HuH-7.5 (cell line): Measurements from ENCODE around the gene LTBP2.

Experiments
- DNase-seq: peaks from one replicate; pipeline ENCODE4 v3.0.0; 2011; ENCODE audit warnings: low spot score

Gene LTBP2

DNA sequence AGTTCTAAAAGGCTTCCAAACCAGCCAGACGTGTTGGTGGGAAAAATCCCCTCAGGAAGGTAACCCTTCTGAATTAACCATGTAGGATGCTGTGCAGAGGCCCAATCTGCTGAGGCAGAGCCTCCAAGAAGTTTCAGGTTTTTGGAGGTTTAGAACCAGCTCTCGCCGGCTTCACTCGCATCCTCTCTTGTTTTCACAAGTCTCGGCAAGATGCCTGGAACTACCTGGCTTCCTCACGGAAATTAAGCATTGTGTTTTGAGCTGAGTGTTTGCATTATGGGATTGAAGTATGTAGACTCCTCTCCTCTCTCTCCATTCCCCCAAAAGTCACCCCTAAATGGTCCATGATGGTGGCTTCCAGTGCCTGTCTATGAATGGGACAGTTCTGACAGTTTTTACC, 20.6 kb downstream of the LTBP2 start:
- no peak for DNase-seq

DNA sequence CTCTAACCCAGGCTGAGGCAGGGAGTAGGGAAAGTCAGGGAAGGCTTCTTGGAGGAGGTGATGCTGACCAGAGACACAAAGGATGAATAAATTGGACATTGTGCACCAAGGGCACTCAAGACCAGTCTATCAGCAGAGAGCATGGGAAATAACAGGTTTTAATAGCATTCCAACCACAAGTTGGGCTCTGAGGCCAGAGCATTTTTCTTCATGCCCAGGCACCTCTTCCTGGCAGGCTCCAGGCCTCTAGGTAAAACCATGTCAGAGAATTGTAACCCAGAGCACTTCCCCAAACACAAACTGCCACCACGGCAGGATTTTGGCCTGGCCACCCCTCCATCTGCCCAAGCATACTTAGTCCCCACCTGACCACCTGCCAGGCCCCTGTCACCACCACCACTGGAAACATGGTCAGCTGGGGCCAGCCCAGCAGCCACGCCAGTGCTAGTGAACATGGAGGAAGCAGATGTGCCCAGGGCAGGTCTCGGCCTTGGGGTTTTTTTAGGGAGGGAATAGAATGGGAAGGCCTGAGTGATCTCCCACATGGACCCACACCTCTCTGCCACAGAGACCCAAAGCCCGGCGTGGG, 22.7 kb downstream of the LTBP2 start:
- DNase-seq = no peak

GRCh38 chr14:74587363-74587707, 24.7 kb downstream of the LTBP2 start:
- DNase-seq = no peak

DNA sequence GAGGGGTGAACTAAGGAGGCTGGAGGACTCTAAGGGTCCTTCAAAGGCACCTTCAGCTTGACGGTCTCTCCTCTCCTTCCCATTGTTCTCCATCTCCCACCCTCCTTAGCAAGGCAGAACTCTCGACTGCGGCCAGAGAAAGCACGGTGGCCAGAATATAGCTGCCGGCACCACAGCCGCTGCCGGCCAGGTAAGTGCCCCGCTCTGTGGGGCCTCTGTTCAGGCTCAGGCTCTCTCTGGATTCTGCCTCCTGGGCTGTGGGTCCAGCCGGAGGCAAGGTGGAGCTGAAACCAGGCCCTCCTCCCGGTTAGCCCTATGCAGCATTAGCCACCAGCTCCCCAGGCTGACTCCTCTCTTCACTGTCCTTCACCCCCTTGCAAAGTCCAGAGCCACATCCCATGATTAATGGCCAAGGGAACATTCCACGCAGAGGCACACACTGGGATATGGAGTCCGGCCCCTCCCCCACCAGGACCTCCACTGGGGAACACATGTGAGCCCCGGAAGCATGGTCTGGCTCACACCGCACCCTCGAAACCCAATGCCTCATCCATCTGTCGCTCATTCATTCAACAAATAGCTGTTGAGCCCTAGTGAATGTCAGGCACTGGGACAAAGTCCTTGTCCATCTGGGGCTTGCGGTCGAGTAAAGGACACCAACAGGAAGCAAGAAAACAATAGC, 25.2 kb downstream of the LTBP2 start:
- DNase-seq = no peak

DNA sequence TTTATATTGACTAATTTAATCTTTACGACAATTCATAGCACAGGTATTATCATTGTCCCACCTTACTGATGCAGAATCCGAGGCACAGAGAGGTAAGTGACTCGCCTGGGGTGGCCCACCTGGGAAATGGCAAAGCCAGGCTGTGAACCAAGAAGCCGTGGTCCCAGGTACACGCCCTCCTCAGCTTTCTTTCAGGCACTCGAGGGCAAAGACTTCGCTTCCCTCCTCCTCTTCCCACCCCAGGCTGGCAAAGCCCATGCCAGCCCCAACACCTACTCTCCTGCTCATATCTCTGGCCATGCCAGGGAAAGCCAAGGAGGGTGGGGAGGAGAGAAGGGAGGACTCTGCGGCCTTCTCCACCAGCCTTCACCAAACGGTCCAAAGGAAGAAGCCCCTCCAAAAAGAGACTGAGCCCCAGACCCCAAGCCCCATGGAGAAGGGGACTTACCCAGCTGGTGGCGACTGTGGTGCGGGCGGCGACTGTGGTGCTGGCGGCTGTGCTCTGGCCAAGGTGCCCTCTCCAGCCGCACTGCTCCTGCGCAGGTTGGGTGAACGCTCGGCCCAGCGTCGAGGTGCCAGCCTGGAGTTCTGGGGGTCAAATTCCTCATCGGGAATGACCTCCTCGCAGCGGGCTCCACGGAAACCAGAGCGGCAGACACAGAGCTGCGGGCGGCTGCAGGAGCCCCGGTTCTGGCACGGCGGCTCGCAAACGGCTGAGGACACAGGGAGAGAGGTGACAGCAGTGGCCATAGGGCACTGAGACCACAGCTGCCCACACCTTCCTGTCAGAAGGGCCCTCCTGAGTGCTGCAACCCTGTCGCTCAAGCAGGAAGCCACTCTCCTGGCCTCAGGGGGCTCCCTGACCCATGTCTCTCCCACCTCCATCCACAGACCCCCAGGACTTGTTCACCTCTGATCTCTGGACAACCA, 26.4 kb downstream of the LTBP2 start:
- DNase-seq = no peak

DNA sequence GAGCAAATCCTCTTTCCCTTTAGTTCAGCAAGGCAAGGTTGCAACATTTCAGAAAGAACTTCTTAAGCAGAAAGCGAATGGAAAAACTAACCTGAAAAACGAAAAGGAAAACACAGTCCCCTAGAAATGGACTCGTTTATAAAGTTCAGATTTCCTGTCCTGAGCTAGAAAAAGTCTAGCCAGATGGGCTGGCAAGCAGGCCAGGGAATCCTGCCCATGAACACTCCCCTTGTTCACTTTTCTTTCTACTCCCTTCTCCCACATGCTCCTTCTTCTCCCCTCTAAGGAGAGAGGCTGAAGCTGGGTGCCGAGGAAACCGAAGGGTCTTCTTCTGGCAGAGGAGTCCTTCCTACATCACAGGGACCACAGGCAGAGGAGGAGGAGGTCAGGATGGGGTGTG, 27.1 kb downstream of the LTBP2 start:
- no peak for DNase-seq

- no peak for DNase-seq
Measured at GRCh38 chr14:74583689-74584434, 28.2 kb downstream of the LTBP2 start.

GRCh38 chr14:74582910-74583581, 29.0 kb downstream of the LTBP2 start:
- no peak for DNase-seq

DNA sequence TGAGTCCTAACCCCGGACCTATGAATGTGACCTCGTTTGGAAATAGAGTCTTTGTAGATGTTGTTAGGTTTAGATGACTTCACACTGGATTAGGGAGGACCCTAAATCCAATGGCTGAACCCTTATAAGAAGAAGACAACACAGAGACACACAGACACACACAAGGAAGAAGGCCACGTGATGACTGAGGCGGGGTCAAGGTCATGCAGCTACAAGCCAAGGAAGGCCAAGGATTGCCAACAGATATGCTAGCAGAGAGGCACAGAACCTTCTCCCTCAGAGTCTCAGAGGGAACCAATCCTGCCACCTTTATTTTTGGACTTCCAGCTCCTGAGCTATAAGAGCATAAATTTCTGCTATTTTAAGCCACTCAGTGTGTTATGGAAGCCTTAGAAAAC, 31.8 kb downstream of the LTBP2 start:
- DNase-seq = no peak

- no peak for DNase-seq
Measured at GRCh38 chr14:74579447-74580274, 32.4 kb downstream of the LTBP2 start.

- DNase-seq = no peak
Measured at GRCh38 chr14:74578479-74578878, 33.6 kb downstream of the LTBP2 start.

- DNase-seq = no peak
Measured at GRCh38 chr14:74577948-74578275, 34.1 kb downstream of the LTBP2 start.

DNA sequence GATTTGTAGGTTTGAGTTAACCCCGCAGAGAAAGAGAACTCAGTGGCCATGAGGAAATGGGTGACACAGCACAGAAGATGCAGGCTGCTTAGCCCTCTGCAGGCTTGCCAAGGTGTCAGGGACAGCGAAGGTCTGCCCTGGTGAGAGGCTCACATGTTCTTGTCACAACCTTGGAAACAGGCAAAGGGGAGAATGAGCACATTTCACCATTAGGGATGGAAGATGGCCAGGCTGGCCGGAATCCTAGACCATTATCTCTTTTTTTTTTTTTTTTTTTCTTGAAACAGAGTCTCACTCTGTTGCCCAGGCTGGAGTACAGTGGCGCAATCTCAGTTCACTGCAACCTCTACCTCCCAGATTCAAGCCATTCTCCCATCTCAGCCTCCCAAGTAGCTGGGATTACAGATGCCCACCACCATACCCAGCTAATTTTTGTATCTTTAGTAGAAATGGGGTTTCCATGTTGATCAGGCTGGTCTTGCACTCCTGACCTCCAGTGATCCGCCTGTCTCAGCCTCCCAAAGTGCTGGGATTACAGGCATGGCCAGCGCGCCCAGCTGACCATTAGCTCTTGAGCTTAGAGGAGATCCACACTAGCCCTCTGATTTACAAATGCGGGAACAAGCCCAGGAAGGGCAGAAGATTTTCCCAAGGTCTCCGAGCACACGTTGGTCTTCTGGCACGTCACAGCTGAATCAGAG, 34.6 kb downstream of the LTBP2 start:
- no peak for DNase-seq

GRCh38 chr14:74575936-74576335, 36.1 kb downstream of the LTBP2 start:
- no peak for DNase-seq

- no peak for DNase-seq
Measured at GRCh38 chr14:74575507-74575906, 36.5 kb downstream of the LTBP2 start.

- no peak for DNase-seq
Measured at GRCh38 chr14:74574706-74575105, 37.3 kb downstream of the LTBP2 start.

DNA sequence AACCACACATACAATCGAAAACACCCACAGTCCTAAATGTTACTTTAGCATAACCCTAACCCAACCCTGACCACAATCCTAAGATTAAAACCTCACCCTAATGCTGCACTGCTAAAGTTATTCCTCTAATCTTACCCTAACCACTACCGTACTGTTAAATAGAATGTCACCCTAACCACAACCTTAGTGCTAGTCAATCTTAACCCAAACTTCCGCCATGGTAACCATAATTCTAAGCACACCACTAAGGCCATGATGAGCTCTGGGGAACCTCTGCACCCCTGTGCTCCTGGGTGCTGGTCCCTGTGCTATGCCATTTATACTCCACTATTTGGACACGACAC, 38.0 kb downstream of the LTBP2 start:
- no peak for DNase-seq

DNA sequence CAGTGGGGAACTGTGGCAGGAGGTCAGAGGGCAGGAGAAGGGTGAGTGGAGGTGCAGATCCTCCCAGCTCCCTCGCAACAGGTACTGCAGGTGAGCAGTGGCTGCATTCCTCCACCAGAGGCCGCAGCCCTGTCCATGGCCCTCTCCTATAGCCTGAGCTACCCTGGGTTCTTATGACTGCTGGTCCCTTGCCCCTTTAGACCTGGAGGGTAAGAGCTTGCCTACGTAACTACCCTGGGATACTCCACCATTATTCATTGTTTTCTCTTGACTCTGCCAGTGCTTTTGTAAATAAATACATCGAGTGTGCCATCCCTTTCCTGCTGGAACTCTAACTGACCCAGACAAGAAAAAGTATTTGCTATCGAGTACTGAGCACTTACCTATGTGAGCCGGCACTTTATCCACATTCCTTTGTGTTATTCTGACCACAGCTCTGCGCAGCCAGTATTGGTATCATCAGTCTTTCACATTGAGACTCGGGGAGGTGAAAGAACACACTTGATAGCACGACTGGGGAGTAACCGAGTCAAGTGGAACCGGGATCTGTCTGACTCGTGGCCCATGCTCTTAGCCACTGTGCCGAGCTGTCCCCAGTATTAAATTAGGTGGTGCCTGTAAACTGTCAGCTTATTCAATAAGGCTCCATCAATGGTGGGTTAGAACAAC, 38.5 kb downstream of the LTBP2 start:
- DNase-seq = no peak

GRCh38 chr14:74572726-74573301, 39.2 kb downstream of the LTBP2 start:
- no peak for DNase-seq
